DND-41 (cell line): ENCODE data around the gene TMEM217.
"Not testable (repeated sequence)": the region's sequence is repeated elsewhere in the genome, so short reads cannot be mapped to it uniquely, and the experiment has no call there.

Experiments used
- ATAC-seq: fragments of 200-7000 bp; cut with Tn5 transposase; 3 replicates; pipeline ENCODE4 v1.9.1; 2021; ENCODE audit warnings: low read depth; ENCODE audit not compliant: insufficient read depth
- DNase-seq: peaks from one replicate; pipeline ENCODE4 v3.0.0-alpha.2; 2020
- H2AFZ ChIP-seq: 2 replicates; pipeline ENCODE4 v1.6.0; 2012; ENCODE audit warnings: low read depth, low read length
- H3K27ac ChIP-seq: 2 replicates; pipeline ENCODE4 v1.5.1; 2012; ENCODE audit warnings: low read length, inconsistent platforms
- H3K27me3 ChIP-seq: fragments of 200-600 bp; sonication (generic); 2 replicates; pipeline ENCODE4 v1.6.0; 2012; ENCODE audit warnings: low read length, mild to moderate bottlenecking, inconsistent platforms; ENCODE audit not compliant: insufficient read depth, poor library complexity
- H3K36me3 ChIP-seq: 2 replicates; pipeline ENCODE4 v1.5.1; 2012; ENCODE audit warnings: low read length, inconsistent platforms; ENCODE audit not compliant: insufficient read depth
- H3K4me1 ChIP-seq: 2 replicates; pipeline ENCODE4 v1.5.1; 2012; ENCODE audit warnings: mild to moderate bottlenecking, low read length; ENCODE audit not compliant: insufficient read depth
- H3K4me2 ChIP-seq: 2 replicates; pipeline ENCODE4 v1.6.0; 2012; ENCODE audit warnings: mild to moderate bottlenecking, moderate library complexity, low read length, inconsistent platforms; ENCODE audit not compliant: insufficient read depth
- H3K4me3 ChIP-seq, 2 experiments: fragments of 200-600 bp in 1 of 2; shearing (Covaris generic) in 1 of 2; 2 replicates each; pipeline ENCODE4 v1.5.1; 2012 to 2016; ENCODE audit warnings: inconsistent platforms in 2 of 2, low read length in 2 of 2, mild to moderate bottlenecking in 2 of 2, low read depth in 1 of 2, moderate library complexity in 1 of 2
- H3K79me2 ChIP-seq: 2 replicates; pipeline ENCODE4 v1.6.0; 2012; ENCODE audit warnings: low read length, inconsistent platforms; ENCODE audit not compliant: insufficient read depth
- H3K9ac ChIP-seq: 2 replicates; pipeline ENCODE4 v1.6.0; 2012; ENCODE audit warnings: low read depth, mild to moderate bottlenecking, inconsistent platforms, low read length, moderate library complexity
- H3K9me3 ChIP-seq: 2 replicates; pipeline ENCODE4 v1.5.1; 2012; ENCODE audit warnings: low read length, moderate library complexity, mild to moderate bottlenecking, inconsistent platforms; ENCODE audit not compliant: insufficient read depth, severe bottlenecking
- H4K20me1 ChIP-seq: 2 replicates; pipeline ENCODE4 v1.6.0; 2012; ENCODE audit warnings: low read length; ENCODE audit not compliant: insufficient read depth
- CTCF ChIP-seq: IDR thresholded peaks from 2 replicates; pipeline ENCODE4 v1.5.1; 2012; ENCODE audit warnings: borderline replicate concordance, low read length, moderate library complexity, mild to moderate bottlenecking; ENCODE audit not compliant: poor library complexity, severe bottlenecking; ENCODE audit errors: extremely low read depth
- EZH2 ChIP-seq: IDR thresholded peaks from 3 replicates; pipeline ENCODE4 v1.6.1; 2012; ENCODE audit warnings: borderline replicate concordance, low read depth, mild to moderate bottlenecking, moderate library complexity, low read length, inconsistent platforms; ENCODE audit not compliant: severe bottlenecking

The TMEM217 gene

GRCh38 chr6:37201726-37202125 is 56.2 kb downstream of the TMEM217 start:
- Histone ChIP-seq H4K20me1 (no peaks in the 10 kb centered on the region), H3K9ac (no peak overlapping the region), H3K9me3 (no peaks in the 10 kb centered on the region), H3K4me2 (no peak overlapping the region), H3K4me1 (peaks cover 49% of the 10 kb centered on the region), H3K27me3 (no peaks in the 10 kb centered on the region), H3K4me3 (no peak overlapping the region), H2AFZ (no peak overlapping the region), H3K27ac (peak overlapping the region; percentile 59), H3K79me2 (no peaks in the 10 kb centered on the region), H3K36me3 (no peaks in the 10 kb centered on the region)
- DNase-seq (no peak), ATAC-seq (no peak)
- TF ChIP-seq CTCF (no peak), EZH2 (no peak)

- peaks cover 33% of the 10 kb centered on the region for H3K4me1 ChIP-seq
These were observed 57.9 kb downstream of the TMEM217 start for GRCh38 chr6:37200085-37200484.

GRCh38 chr6:37196451-37196850 is 61.5 kb downstream of the TMEM217 start:
- not testable (repeated sequence) for H3K9me3 ChIP-seq, ATAC-seq, H3K36me3 ChIP-seq

More at GRCh38 chr6:37200085-37200484, 57.9 kb downstream of the TMEM217 start:
- Histone ChIP-seq H2AFZ (no peak overlapping the region), H3K27ac (no peak overlapping the region), H3K79me2 (no peaks in the 10 kb centered on the region), H3K27me3 (no peaks in the 10 kb centered on the region), H4K20me1 (no peaks in the 10 kb centered on the region), H3K4me2 (no peak overlapping the region), H3K9ac (no peak overlapping the region), H3K36me3 (no peaks in the 10 kb centered on the region), H3K4me3 (no peak overlapping the region), H3K9me3 (no peaks in the 10 kb centered on the region)
- no peak for TF ChIP-seq EZH2
- no peak for TF ChIP-seq CTCF
- peak; percentile 51 for ATAC-seq
- no peak for DNase-seq

GRCh38 chr6:37194886-37195285 is 63.1 kb downstream of the TMEM217 start:
- H3K9me3 ChIP-seq, H3K36me3 ChIP-seq, H4K20me1 ChIP-seq, H2AFZ ChIP-seq, H3K79me2 ChIP-seq, H3K4me3 ChIP-seq, H3K9ac ChIP-seq, H3K27ac ChIP-seq, DNase-seq, ATAC-seq, H3K4me2 ChIP-seq, H3K27me3 ChIP-seq: not testable (repeated sequence)
- peaks cover 27% of the 10 kb centered on the region for H3K4me1 ChIP-seq

More at GRCh38 chr6:37196451-37196850, 61.5 kb downstream of the TMEM217 start:
- not testable (repeated sequence) for DNase-seq, H4K20me1 ChIP-seq, H3K27ac ChIP-seq, H3K79me2 ChIP-seq, H3K9ac ChIP-seq, H3K27me3 ChIP-seq, H2AFZ ChIP-seq, H3K4me2 ChIP-seq, H3K4me3 ChIP-seq
- H3K4me1 ChIP-seq, result peaks cover 16% of the 10 kb centered on the region
